Lung (tissue), 12 donors: ENCODE data around the gene AHNAK. TPM values are rescaled to one million over a fixed set of nuclear protein-coding genes. Genes with fewer than 3 reads are reported as not detected.

Experiments
- ATAC-seq: fragments of 200-7000 bp; cut with Tn5 transposase; one replicate; pipeline ENCODE4 v1.9.1; 2020; ENCODE audit warnings: moderate number of reproducible peaks; ENCODE audit not compliant: insufficient read depth, low FRiP score
- DNase-seq, 3 donors: peaks; one replicate each; pipeline ENCODE4 v3.0.0-alpha.2; 2013 to 2017
- H3K27ac ChIP-seq, 2 donors: one replicate each; pipeline ENCODE4 v1.5.1; 2013; ENCODE audit warnings: mild to moderate bottlenecking in 2 of 2, moderate library complexity in 2 of 2, control low read depth in 1 of 2, inconsistent platforms in 1 of 2, low read depth in 1 of 2, low read length in 1 of 2
- H3K27me3 ChIP-seq, 3 donors: one replicate each; pipeline ENCODE4 v1.5.1; 2013; ENCODE audit warnings: low read length in 2 of 3; ENCODE audit not compliant: control insufficient read depth in 3 of 3, insufficient read depth in 3 of 3
- H3K36me3 ChIP-seq, 4 donors: one replicate each; pipeline ENCODE4 v1.5.1; 2013; ENCODE audit warnings: low read length in 4 of 4, mild to moderate bottlenecking in 1 of 4, moderate library complexity in 1 of 4; ENCODE audit not compliant: control insufficient read depth in 4 of 4, insufficient read depth in 4 of 4
- H3K4me1 ChIP-seq, 5 donors: one replicate each; pipeline ENCODE4 v1.5.1; 2013; ENCODE audit warnings: low read length in 5 of 5, mild to moderate bottlenecking in 2 of 5, moderate library complexity in 1 of 5; ENCODE audit not compliant: control insufficient read depth in 5 of 5, insufficient read depth in 5 of 5
- H3K4me3 ChIP-seq: one replicate; pipeline ENCODE4 v1.5.1; 2013; ENCODE audit warnings: mild to moderate bottlenecking, control low read depth, moderate library complexity
- H3K9ac ChIP-seq, 2 donors: one replicate each; pipeline ENCODE4 v1.5.1; 2013; ENCODE audit warnings: low read length in 2 of 2, control low read depth in 1 of 2; ENCODE audit not compliant: insufficient read depth in 1 of 2
- H3K9me3 ChIP-seq, 4 donors: one replicate each; pipeline ENCODE4 v1.5.1; 2013; ENCODE audit warnings: low read length in 3 of 4, mild to moderate bottlenecking in 1 of 4, moderate library complexity in 1 of 4; ENCODE audit not compliant: control insufficient read depth in 4 of 4, insufficient read depth in 3 of 4
- CTCF ChIP-seq: IDR thresholded peaks from 2 replicates; pipeline ENCODE4 v1.5.1; 2012; ENCODE audit warnings: mild to moderate bottlenecking; ENCODE audit errors: control extremely low read depth, extremely low read depth
- WGBS, 2 donors: extraction: QIAGEN DNeasy Blood & Tissue Kit; methylation state at CpG; one replicate each; pipeline ENCODE4 v1.1.7; 2013; 5-methylcytosine and 5-hydroxymethylcytosine counted together
- polyA plus RNA-seq, 2 donors: library from polyadenylated mRNA; stranded (reverse); fragments of 200-250 nt; gene quantifications; one replicate each; pipeline ENCODE4 v1.2.1, GENCODE V29; 2013
- total RNA-seq, 2 donors: library from RNA; depleted of rRNA in 1 of 2; stranded (reverse); fragments of >200 nt in 1 of 2; gene quantifications; one replicate each; pipeline ENCODE4 v1.2.1, GENCODE V29; 2014 to 2021
- donor health status: control.
- donor health status: control.
- donor health status: Bipolar disorder and iron deficiency.
- donor health status: healthy.
- donor health status: DM: yes; HTN: yes; CAD: no.

The AHNAK gene
- total and polyA plus RNA-seq, 4 donors = 66.5 to 707 (median 238) TPM

- H3K4me3 ChIP-seq = no peak overlapping the region
- no peak for TF ChIP-seq CTCF
- no peak overlapping the region for H3K27ac ChIP-seq
- H3K4me1 ChIP-seq = no peaks in the 10 kb centered on the region
- no peaks in the 10 kb centered on the region for H3K27me3 ChIP-seq
- 85 to 87% methylated on average over 2 of the region's 2 CpGs for WGBS, 2 donors
- H3K36me3 ChIP-seq = no peaks in the 10 kb centered on the region
- ATAC-seq = no peak
- H3K9ac ChIP-seq = no peak overlapping the region
- no peak for DNase-seq
- H3K9me3 ChIP-seq = no peaks in the 10 kb centered on the region
Observed at GRCh38 chr11:62466444-62466843, 80.2 kb downstream of the AHNAK start.

- Histone ChIP-seq H3K4me1 (no peaks in the 10 kb centered on the region), H3K36me3 (no peaks in the 10 kb centered on the region), H3K27ac (no peak overlapping the region), H3K27me3 (no peaks in the 10 kb centered on the region), H3K9ac (no peak overlapping the region), H3K4me3 (no peak overlapping the region), H3K9me3 (no peaks in the 10 kb centered on the region)
- WGBS, 2 donors = 81% methylated on average over 7 of the region's 7 CpGs
- no peak for DNase-seq
- ATAC-seq = no peak
- TF ChIP-seq CTCF = no peak
Observed at GRCh38 chr11:62464655-62465054, 82.0 kb downstream of the AHNAK start.

- Histone ChIP-seq H3K9me3 (no peaks in the 10 kb centered on the region), H3K36me3 (no peaks in the 10 kb centered on the region), H3K4me1 (no peaks in the 10 kb centered on the region), H3K27ac (no peak overlapping the region), H3K27me3 (no peaks in the 10 kb centered on the region), H3K9ac (no peak overlapping the region), H3K4me3 (no peak overlapping the region)
- no peak for TF ChIP-seq CTCF
- no peak for ATAC-seq
- no peak for DNase-seq
- 75 to 84% methylated on average over 6 of the region's 6 CpGs for WGBS, 2 donors
Observed at GRCh38 chr11:62463121-62463542, 83.5 kb downstream of the AHNAK start.

GRCh38 chr11:62462508-62462892, 84.1 kb downstream of the AHNAK start:
- Histone ChIP-seq H3K9me3 (no peaks in the 10 kb centered on the region), H3K27me3 (no peaks in the 10 kb centered on the region), H3K4me3 (no peak overlapping the region), H3K9ac (no peak overlapping the region), H3K4me1 (no peaks in the 10 kb centered on the region), H3K27ac (no peak overlapping the region), H3K36me3 (no peaks in the 10 kb centered on the region)
- ATAC-seq (no peak), DNase-seq (no peak)
- TF ChIP-seq CTCF = no peak
- WGBS, 2 donors = 86 to 88% methylated on average over 9 of the region's 9 CpGs
